22Rv1 (cell line): ENCODE measurements around the gene FILIP1L.

Experiments
- CTCF ChIP-seq: fragments of 450-650 bp; IDR thresholded peaks from 2 replicates; pipeline ENCODE4 v1.5.1; 2017; ENCODE audit warnings: mild to moderate bottlenecking
- ZFX ChIP-seq: fragments of 450-650 bp; IDR thresholded peaks from 2 replicates; pipeline ENCODE4 v1.6.1; 2017; ENCODE audit warnings: antibody characterized with exemption, borderline replicate concordance

GRCh38 chr3:99858469-99858868 lies 255.8 kb downstream of the FILIP1L start:
- TF ChIP-seq CTCF (no peak), ZFX (no peak)
